A673 (cell line): ENCODE results near the gene CEND1. TPM values are rescaled to one million over a fixed set of nuclear protein-coding genes. Genes with fewer than 3 reads are reported as not detected.

Experiments
- BruUV-seq: library from RNA; stranded (reverse); fragments of 400-500 nt; replicated peaks from 2 replicates; lab custom pipeline; 2021; lab: Mats Ljungman, UMichigan
- CTCF ChIA-PET: fragments of 300-600 bp; sonication (Branson Sonifier 250); formaldehyde crosslinking; loops from one replicate; lab custom pipeline; 2022; ENCODE audit warnings: antibody characterized with exemption; lab: Charles Lee
- POLR2A ChIA-PET: fragments of 300-600 bp; sonication (Branson Sonifier 250); formaldehyde crosslinking; loops from one replicate; lab custom pipeline; 2022; ENCODE audit warnings: antibody characterized with exemption; ENCODE audit not compliant: low non-redundant PET; lab: Charles Lee
- DNase-seq: peaks from one replicate; pipeline ENCODE4 v3.0.0-alpha.2; 2015; ENCODE audit warnings: low spot score
- H3K27ac ChIP-seq: fragments of 200-600 bp; sonication (generic); 2 replicates; pipeline ENCODE4 v1.5.1; 2016; ENCODE audit warnings: mixed run types, low read depth, mild to moderate bottlenecking, mixed read lengths, antibody characterized with exemption, low read length; ENCODE audit not compliant: poor library complexity, severe bottlenecking
- H3K27me3 ChIP-seq: fragments of 200-600 bp; sonication (generic); replicated peaks from 2 replicates; pipeline ENCODE4 v1.6.1; 2017; ENCODE audit warnings: mixed run types, low read depth, mild to moderate bottlenecking, mixed read lengths, antibody characterized with exemption, low read length; ENCODE audit not compliant: insufficient read depth, poor library complexity
- H3K36me3 ChIP-seq: fragments of 200-600 bp; sonication (generic); 2 replicates; pipeline ENCODE4 v1.6.1; 2016; ENCODE audit warnings: mixed run types, mild to moderate bottlenecking, mixed read lengths, antibody characterized with exemption, low read length; ENCODE audit not compliant: insufficient read depth, poor library complexity, severe bottlenecking
- H3K4me1 ChIP-seq: fragments of 200-600 bp; sonication (generic); 2 replicates; pipeline ENCODE4 v1.6.1; 2017; ENCODE audit warnings: mixed run types, mild to moderate bottlenecking, mixed read lengths, antibody characterized with exemption, low read length; ENCODE audit not compliant: insufficient read depth, poor library complexity, severe bottlenecking
- H3K4me3 ChIP-seq: fragments of 200-600 bp; sonication (generic); 2 replicates; pipeline ENCODE4 v1.5.1; 2016; ENCODE audit warnings: low read depth, mixed run types, mild to moderate bottlenecking, mixed read lengths, low read length; ENCODE audit not compliant: poor library complexity, severe bottlenecking
- H3K9me3 ChIP-seq: fragments of 200-600 bp; sonication (generic); 2 replicates; pipeline ENCODE4 v1.6.1; 2016; ENCODE audit warnings: mixed run types, low read depth, mild to moderate bottlenecking, mixed read lengths, antibody characterized with exemption, low read length; ENCODE audit not compliant: poor library complexity, severe bottlenecking
- EZH2 ChIP-seq: fragments of 200-600 bp; sonication (generic); IDR thresholded peaks from 2 replicates; pipeline ENCODE4 v1.6.1; 2017; ENCODE audit warnings: borderline replicate concordance, low read depth, mild to moderate bottlenecking, mixed read lengths, antibody characterized with exemption, low read length; ENCODE audit not compliant: poor library complexity, severe bottlenecking
- intact Hi-C: fragments of 100-400 bp; cut with micrococcal nuclease; formaldehyde crosslinking; loops from one replicate; pipeline ENCODE4 v1.10.0; 2022; ENCODE audit not compliant: unreplicated experiment
- total RNA-seq: library from RNA; stranded (reverse); gene quantifications from 2 replicates; pipeline ENCODE4 v1.2.3, GENCODE V29; 2021
- TF ChIP-seq, protein P1 (sequence below): fragments of 300-800, 200-600 bp; sonication (generic); conservative IDR thresholded peaks from 2 replicates; pipeline ENCODE4 v1.5.1; 2017; ENCODE audit warnings: low read depth, mild to moderate bottlenecking, antibody characterized with exemption, low read length, moderate library complexity, mixed read lengths

The CEND1 gene
- total RNA-seq, 1 experiment from 2014 or later, result 0.52 TPM

DNA sequence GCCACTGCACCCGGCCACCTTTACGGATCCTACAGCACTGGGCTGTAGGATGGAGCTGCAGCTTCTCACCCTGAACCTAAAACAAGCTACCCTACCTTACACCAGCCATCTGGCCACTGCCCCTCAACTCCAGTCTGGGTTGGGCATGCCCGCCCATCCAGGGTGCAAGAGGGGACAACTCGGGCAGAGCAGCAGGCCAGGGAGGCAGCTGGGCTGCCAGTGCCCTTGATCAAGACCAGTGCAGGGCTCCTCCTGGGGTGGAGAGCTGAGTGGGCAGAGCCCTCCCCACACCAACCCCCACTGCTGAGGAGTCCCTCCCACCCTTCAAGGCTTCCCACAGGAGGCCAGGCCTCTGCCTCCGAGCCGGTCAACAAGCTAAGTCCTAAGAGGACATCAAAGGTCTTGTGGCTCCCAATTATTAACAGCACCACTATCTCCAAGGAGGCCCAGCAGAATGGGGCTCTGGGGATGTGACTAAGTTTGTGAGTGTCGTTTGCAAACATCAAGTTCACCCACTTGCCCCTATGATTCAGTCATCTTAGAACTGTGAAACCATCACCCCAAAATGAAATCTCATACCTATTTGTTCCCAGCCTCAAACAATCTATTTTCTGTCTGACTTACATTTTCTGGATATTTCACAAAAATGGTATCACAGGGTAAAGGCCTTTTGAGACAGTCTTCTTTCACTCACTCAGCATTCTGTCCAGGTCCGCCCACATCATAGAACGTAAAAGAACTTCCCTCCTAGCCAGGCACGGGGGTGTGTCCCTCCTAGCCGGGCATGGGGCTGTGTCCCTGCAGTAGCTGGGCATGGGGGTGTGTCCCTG is 23.6 kb downstream of the CEND1 start:
- TF ChIP-seq, protein P1, sequence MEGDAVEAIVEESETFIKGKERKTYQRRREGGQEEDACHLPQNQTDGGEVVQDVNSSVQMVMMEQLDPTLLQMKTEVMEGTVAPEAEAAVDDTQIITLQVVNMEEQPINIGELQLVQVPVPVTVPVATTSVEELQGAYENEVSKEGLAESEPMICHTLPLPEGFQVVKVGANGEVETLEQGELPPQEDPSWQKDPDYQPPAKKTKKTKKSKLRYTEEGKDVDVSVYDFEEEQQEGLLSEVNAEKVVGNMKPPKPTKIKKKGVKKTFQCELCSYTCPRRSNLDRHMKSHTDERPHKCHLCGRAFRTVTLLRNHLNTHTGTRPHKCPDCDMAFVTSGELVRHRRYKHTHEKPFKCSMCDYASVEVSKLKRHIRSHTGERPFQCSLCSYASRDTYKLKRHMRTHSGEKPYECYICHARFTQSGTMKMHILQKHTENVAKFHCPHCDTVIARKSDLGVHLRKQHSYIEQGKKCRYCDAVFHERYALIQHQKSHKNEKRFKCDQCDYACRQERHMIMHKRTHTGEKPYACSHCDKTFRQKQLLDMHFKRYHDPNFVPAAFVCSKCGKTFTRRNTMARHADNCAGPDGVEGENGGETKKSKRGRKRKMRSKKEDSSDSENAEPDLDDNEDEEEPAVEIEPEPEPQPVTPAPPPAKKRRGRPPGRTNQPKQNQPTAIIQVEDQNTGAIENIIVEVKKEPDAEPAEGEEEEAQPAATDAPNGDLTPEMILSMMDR, result no peak
- no peak for TF ChIP-seq EZH2
- ChIA-PET CTCF (no interaction called here), POLR2A (no interaction called here)
- Histone ChIP-seq H3K36me3 (peaks cover 50% of the 10 kb centered on the region), H3K27ac (no peak overlapping the region), H3K27me3 (no peaks in the 10 kb centered on the region), H3K9me3 (no peaks in the 10 kb centered on the region), H3K4me1 (no peaks in the 10 kb centered on the region), H3K4me3 (no peak overlapping the region)
- intact Hi-C loops, result no loop called here
- BruUV-seq, result no TSS peak
- DNase-seq, result no peak

DNA sequence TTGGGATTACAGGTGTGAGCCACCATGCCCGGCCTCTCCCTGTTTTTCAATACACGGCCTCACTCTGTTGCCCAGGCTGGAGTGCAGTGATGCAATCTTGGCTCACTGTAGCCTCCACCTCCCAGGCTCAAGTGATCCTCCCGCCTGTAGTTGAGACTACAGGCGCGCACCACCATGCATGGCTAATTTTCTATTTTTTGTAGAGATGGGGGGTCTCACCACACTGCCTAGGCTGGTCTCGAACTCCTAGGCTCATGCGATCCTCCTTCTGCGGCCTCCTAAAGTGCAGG is 24.1 kb downstream of the CEND1 start:
- Histone ChIP-seq H3K36me3 (peaks cover 45% of the 10 kb centered on the region), H3K4me1 (no peaks in the 10 kb centered on the region), H3K4me3 (no peak overlapping the region), H3K27ac (no peak overlapping the region), H3K9me3 (no peaks in the 10 kb centered on the region), H3K27me3 (no peaks in the 10 kb centered on the region)
- CTCF ChIA-PET, result no interaction called here
- TF ChIP-seq, protein P1, result no peak
- no peak for TF ChIP-seq EZH2
- no peak for DNase-seq
- no TSS peak for BruUV-seq
- POLR2A ChIA-PET, result no interaction called here
- intact Hi-C loops, result no loop called here

DNA sequence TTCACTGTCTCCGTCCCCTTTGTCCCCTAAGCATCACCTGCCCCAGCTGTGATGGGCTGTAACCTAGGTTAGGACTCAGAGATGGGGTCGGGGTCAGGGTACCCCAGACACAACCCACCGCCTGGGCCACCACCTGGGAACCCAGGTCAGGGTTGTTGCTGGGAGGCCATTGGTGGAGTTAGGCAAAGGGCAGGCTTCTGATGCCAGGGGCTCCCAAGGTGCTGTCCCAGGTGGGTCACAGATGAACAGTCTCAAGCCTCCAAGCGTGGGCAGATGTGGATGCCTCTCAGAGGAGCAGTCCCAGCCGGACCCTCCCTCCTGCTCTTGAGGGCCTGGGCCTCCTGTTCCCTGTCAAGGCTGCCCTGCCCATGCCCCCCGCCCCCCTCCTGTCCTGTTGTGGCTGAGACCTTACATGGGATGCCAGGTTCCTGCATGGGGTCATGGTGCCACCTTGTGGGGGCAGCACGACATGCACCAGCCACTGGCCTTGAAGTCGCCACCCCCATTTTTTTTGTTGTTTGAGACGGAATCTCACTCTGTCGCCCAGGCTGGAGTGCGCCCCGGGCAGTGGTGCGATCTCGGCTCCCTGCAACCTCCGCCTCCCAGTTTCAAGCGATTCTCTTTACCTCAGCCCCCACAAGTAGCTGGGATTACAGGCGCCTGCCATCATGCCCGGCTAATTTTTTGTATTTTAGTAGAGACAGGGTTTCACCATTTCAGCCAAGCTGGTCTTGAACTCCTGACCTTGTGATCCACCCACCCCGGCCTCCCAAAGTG is 24.7 kb downstream of the CEND1 start:
- Histone ChIP-seq H3K27me3 (no peaks in the 10 kb centered on the region), H3K4me3 (no peak overlapping the region), H3K27ac (no peak overlapping the region), H3K4me1 (no peaks in the 10 kb centered on the region), H3K36me3 (peaks cover 45% of the 10 kb centered on the region), H3K9me3 (no peaks in the 10 kb centered on the region)
- TF ChIP-seq, protein P1, result peak; percentile 53
- TF ChIP-seq EZH2, result no peak
- intact Hi-C loops, result no loop called here
- ChIA-PET CTCF (no interaction called here), POLR2A (no interaction called here)
- BruUV-seq, result no TSS peak
- DNase-seq, result peak; percentile 59
